Spleen (tissue), 11 donors: Measurements from ENCODE around the gene TENT4B. TPM values are rescaled to one million over a fixed set of nuclear protein-coding genes. Genes with fewer than 3 reads are reported as not detected.

Experiments
- DNase-seq: peaks from one replicate; pipeline ENCODE4 v3.0.0-alpha.2; 2020
- H3K27ac ChIP-seq, 8 donors: fragments of 200-600 bp; sonication (generic) in 7 of 8; 1 replicate in 4 of 8; 2 replicates in 4 of 8; pipeline versions ENCODE4 v1.5.0 to v1.8.0; 2016 to 2021; ENCODE audit warnings: inconsistent platforms in 4 of 8, mild to moderate bottlenecking in 4 of 8, moderate library complexity in 1 of 8
- H3K27me3 ChIP-seq, 7 donors: fragments of 200-600 bp; sonication (generic) in 6 of 7; replicated peaks in 1 of 7; 1 replicate in 4 of 7; 2 replicates in 3 of 7; pipeline versions ENCODE4 v1.5.0 to v1.8.0; 2016 to 2021; ENCODE audit warnings: inconsistent platforms in 3 of 7, mild to moderate bottlenecking in 1 of 7
- H3K36me3 ChIP-seq, 6 donors: fragments of 200-600 bp; sonication (generic) in 5 of 6; 1 replicate in 4 of 6; 2 replicates in 2 of 6; pipeline versions ENCODE4 v1.5.0 to v1.8.0; 2016 to 2021; ENCODE audit warnings: inconsistent platforms in 2 of 6
- H3K4me1 ChIP-seq, 6 donors: fragments of 200-600 bp; sonication (generic) in 5 of 6; 1 replicate in 3 of 6; 2 replicates in 3 of 6; pipeline versions ENCODE4 v1.5.0 to v1.8.0; 2016 to 2021; ENCODE audit warnings: inconsistent platforms in 3 of 6
- H3K4me3 ChIP-seq, 8 donors: fragments of 200-600 bp; sonication (generic) in 7 of 8; 1 replicate in 4 of 8; 2 replicates in 4 of 8; pipeline versions ENCODE4 v1.5.0 to v1.8.0; 2016 to 2021; ENCODE audit warnings: inconsistent platforms in 4 of 8, mild to moderate bottlenecking in 4 of 8, moderate library complexity in 2 of 8
- H3K9me3 ChIP-seq, 8 donors: fragments of 200-600 bp; sonication (generic) in 7 of 8; 1 replicate in 4 of 8; 2 replicates in 4 of 8; pipeline versions ENCODE4 v1.5.0 to v1.8.0; 2016 to 2021; ENCODE audit warnings: inconsistent platforms in 4 of 8
- CTCF ChIP-seq, 11 experiments: fragments of 200-600 bp in 7 of 11; fragments of 450-650 bp in 4 of 11; sonication (generic) in 4 of 11; IDR thresholded peaks in 8 of 11; conservative IDR thresholded peaks in 3 of 11; 1 replicate in 7 of 11; 2 replicates in 4 of 11; pipeline versions ENCODE4 v1.4.0 to v1.8.0; 2016 to 2021; ENCODE audit warnings: antibody characterized with exemption in 11 of 11, inconsistent platforms in 4 of 11, mild to moderate bottlenecking in 1 of 11
- POLR2A ChIP-seq, 3 donors: fragments of 450-650 bp; IDR thresholded peaks; one replicate each; pipeline ENCODE4 v1.5.1; 2017; ENCODE audit warnings: antibody characterized with exemption in 3 of 3, mild to moderate bottlenecking in 1 of 3
- POLR2AphosphoS5 ChIP-seq, 3 donors: sonication (generic); formaldehyde crosslinking; IDR thresholded peaks; one replicate each; pipeline ENCODE4 v1.5.1; 2017; ENCODE audit warnings: antibody characterized with exemption in 3 of 3
- WGBS, 5 donors: extraction: QIAGEN DNeasy Blood & Tissue Kit in 3 of 5; methylation state at CpG; one replicate each; pipeline versions ENCODE4 v1.1.5 to v1.1.7; 2013 to 2018; 5-methylcytosine and 5-hydroxymethylcytosine counted together
- intact Hi-C: fragments of 100-400 bp; cut with DNase I; formaldehyde crosslinking; loops from one replicate; pipeline ENCODE4 v1.15.0; 2023; ENCODE audit warnings: low total_unique reads
- polyA plus RNA-seq, 3 donors: library from polyadenylated mRNA; stranded (reverse); fragments of 200-250 nt; gene quantifications; one replicate each; pipeline ENCODE4 v1.2.1, GENCODE V29; 2013
- total RNA-seq, 7 donors: library from RNA; depleted of rRNA in 3 of 7; stranded (reverse); fragments of >200 nt in 3 of 7; fragmentation: NEBNext Ultra II Directional in 4 of 7; extraction: Animal tissue kit (Norgen Biotek cat#: 25700) in 4 of 7; gene quantifications; one replicate each; pipeline versions ENCODE4 v1.1.0 to v1.2.1, GENCODE V29; 2016 to 2021
- donor health status: healthy with polysubstance abuse.
- donor health status: DM: no; HTN: no; CAD: no; lungs with moderate emphysema.
- donor health status: DM: no; HTN: no; CAD: no.
- donor health status: Bipolar disorder and iron deficiency.
- donor health status: healthy.
- donor health status: DM: no; HTN: no; CAD: no.
- donor health status: DM: yes; HTN: yes; CAD: no.

The TENT4B gene
- total and polyA plus RNA-seq, 10 donors, result 4.2 to 16.4 (median 12.1) TPM

GRCh38 chr16:50270510-50271147 is 117.5 kb downstream of the TENT4B start:
- Histone ChIP-seq H3K36me3 (peaks cover 0 to 6% (median 0%) of the 10 kb centered on the region in 6 donors), H3K27me3 (no peaks in the 10 kb centered on the region), H3K9me3 (no peaks in the 10 kb centered on the region), H3K27ac (peak overlapping the region in 4 of 8 donors; percentile 94 to 98 (median 97)), H3K4me3 (no peak overlapping the region), H3K4me1 (peaks cover 50 to 100% (median 99%) of the 10 kb centered on the region in 6 donors)
- peak; percentile 74 for DNase-seq
- intact Hi-C loops, result no loop called here
- TF ChIP-seq POLR2AphosphoS5 (IDR thresholded peaks at IDR 0.05) (no peak), POLR2A (IDR thresholded peaks at IDR 0.05) (no peak), CTCF (IDR thresholded peaks at IDR 0.05 in 8 of 11, conservative IDR thresholded peaks at IDR 0.05 in 3 of 11) (no peak)
- WGBS, 5 donors, result 78 to 92% (median 81%) methylated on average over 10 to 13 of the region's 13 CpGs

- Histone ChIP-seq H3K27ac (peak overlapping the region in 5 of 8 donors; percentile 32 to 98 (median 97)), H3K9me3 (no peaks in the 10 kb centered on the region), H3K27me3 (no peaks in the 10 kb centered on the region), H3K4me1 (peaks cover 50 to 100% (median 99%) of the 10 kb centered on the region in 6 donors), H3K36me3 (peaks cover 0 to 11% (median 0%) of the 10 kb centered on the region in 6 donors), H3K4me3 (no peak overlapping the region)
- no peak for TF ChIP-seq CTCF (IDR thresholded peaks at IDR 0.05 in 8 of 11, conservative IDR thresholded peaks at IDR 0.05 in 3 of 11)
- no peak for TF ChIP-seq POLR2A (IDR thresholded peaks at IDR 0.05)
- no peak for TF ChIP-seq POLR2AphosphoS5 (IDR thresholded peaks at IDR 0.05)
- intact Hi-C loops, result no loop called here
- peak; percentile 76 for DNase-seq
- WGBS, 5 donors, result 68 to 78% (median 77%) methylated on average over 14 to 15 of the region's 15 CpGs
Observed at GRCh38 chr16:50271148-50272041, 118.3 kb downstream of the TENT4B start.

GRCh38 chr16:50272111-50272571 is 119.0 kb downstream of the TENT4B start:
- WGBS, 5 donors, result 28 to 64% (median 52%) methylated on average over 4 to 7 of the region's 7 CpGs
- no peak overlapping the region for H3K4me3 ChIP-seq
- TF ChIP-seq POLR2AphosphoS5 (IDR thresholded peaks at IDR 0.05) (no peak), CTCF (IDR thresholded peaks at IDR 0.05 in 8 of 11, conservative IDR thresholded peaks at IDR 0.05 in 3 of 11) (no peak), POLR2A (IDR thresholded peaks at IDR 0.05) (no peak)
- intact Hi-C loops, result no loop called here
- H3K27me3 ChIP-seq, result no peaks in the 10 kb centered on the region
- no peaks in the 10 kb centered on the region for H3K9me3 ChIP-seq
- peak; percentile 75 for DNase-seq
- H3K36me3 ChIP-seq, result peaks cover 0 to 11% (median 0%) of the 10 kb centered on the region in 6 donors
- peaks cover 50 to 100% (median 99%) of the 10 kb centered on the region in 6 donors for H3K4me1 ChIP-seq
- peak overlapping the region in 6 of 8 donors; percentile 90 to 98 (median 96) for H3K27ac ChIP-seq
